ENCODE data around the gene LRP1B. TPM values are rescaled to one million over a fixed set of nuclear protein-coding genes. Genes with fewer than 3 reads are reported as not detected.

The LRP1B gene
- total RNA-seq, 1 experiment from 2014 or later, result 0.52 TPM

DNA sequence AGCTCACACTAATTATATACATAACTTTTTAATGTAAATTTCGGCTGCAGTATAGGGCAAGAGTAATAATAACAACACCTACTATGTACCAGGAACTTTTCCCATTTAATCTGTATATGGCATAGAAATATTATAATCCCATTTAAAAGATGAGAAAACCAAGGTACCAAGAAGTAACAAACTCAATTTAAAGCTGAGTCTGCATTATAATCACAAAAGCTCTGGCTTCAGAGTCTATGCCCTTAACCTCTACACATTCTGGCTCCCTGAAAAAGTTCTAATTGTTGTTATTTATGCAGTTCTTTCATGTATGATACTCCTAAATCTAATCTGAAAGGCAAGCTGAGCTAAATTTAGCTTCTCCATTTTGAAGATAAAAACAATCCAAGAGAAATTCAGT, 1675.5 kb downstream of the LRP1B start:
- TF ChIP-seq FOXP1 (CRISPR knock-in tag; IDR thresholded peaks at IDR 0.05; ENCODE audit: borderline replicate concordance) (no peak), NR3C1 (CRISPR knock-in tag; conservative IDR thresholded peaks at IDR 0.05; ENCODE audit: low read depth) (no peak), CREB1 (CRISPR knock-in tag; IDR thresholded peaks at IDR 0.05) (no peak), GRHL2 (CRISPR knock-in tag; IDR thresholded peaks at IDR 0.05; ENCODE audit: insufficient replicate concordance, severe bottlenecking) (no peak), FOXJ3 (CRISPR knock-in tag; IDR thresholded peaks at IDR 0.05; ENCODE audit: borderline replicate concordance) (no peak), FOXK1 (CRISPR knock-in tag; IDR thresholded peaks at IDR 0.05) (no peak), MYBL2 (CRISPR knock-in tag; IDR thresholded peaks at IDR 0.05) (no peak), IRF2 (CRISPR knock-in tag; IDR thresholded peaks at IDR 0.05; ENCODE audit: borderline replicate concordance, low read depth) (no peak), TP53 (CRISPR knock-in tag; IDR thresholded peaks at IDR 0.05) (no peak)
- TF ChIP-seq, protein P1, sequence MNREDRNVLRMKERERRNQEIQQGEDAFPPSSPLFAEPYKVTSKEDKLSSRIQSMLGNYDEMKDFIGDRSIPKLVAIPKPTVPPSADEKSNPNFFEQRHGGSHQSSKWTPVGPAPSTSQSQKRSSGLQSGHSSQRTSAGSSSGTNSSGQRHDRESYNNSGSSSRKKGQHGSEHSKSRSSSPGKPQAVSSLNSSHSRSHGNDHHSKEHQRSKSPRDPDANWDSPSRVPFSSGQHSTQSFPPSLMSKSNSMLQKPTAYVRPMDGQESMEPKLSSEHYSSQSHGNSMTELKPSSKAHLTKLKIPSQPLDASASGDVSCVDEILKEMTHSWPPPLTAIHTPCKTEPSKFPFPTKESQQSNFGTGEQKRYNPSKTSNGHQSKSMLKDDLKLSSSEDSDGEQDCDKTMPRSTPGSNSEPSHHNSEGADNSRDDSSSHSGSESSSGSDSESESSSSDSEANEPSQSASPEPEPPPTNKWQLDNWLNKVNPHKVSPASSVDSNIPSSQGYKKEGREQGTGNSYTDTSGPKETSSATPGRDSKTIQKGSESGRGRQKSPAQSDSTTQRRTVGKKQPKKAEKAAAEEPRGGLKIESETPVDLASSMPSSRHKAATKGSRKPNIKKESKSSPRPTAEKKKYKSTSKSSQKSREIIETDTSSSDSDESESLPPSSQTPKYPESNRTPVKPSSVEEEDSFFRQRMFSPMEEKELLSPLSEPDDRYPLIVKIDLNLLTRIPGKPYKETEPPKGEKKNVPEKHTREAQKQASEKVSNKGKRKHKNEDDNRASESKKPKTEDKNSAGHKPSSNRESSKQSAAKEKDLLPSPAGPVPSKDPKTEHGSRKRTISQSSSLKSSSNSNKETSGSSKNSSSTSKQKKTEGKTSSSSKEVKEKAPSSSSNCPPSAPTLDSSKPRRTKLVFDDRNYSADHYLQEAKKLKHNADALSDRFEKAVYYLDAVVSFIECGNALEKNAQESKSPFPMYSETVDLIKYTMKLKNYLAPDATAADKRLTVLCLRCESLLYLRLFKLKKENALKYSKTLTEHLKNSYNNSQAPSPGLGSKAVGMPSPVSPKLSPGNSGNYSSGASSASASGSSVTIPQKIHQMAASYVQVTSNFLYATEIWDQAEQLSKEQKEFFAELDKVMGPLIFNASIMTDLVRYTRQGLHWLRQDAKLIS (CRISPR knock-in tag; IDR thresholded peaks at IDR 0.05; ENCODE audit: borderline replicate concordance), result no peak
- TF ChIP-seq, protein P2, sequence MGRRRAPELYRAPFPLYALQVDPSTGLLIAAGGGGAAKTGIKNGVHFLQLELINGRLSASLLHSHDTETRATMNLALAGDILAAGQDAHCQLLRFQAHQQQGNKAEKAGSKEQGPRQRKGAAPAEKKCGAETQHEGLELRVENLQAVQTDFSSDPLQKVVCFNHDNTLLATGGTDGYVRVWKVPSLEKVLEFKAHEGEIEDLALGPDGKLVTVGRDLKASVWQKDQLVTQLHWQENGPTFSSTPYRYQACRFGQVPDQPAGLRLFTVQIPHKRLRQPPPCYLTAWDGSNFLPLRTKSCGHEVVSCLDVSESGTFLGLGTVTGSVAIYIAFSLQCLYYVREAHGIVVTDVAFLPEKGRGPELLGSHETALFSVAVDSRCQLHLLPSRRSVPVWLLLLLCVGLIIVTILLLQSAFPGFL (CRISPR knock-in tag; IDR thresholded peaks at IDR 0.05; ENCODE audit: borderline replicate concordance), result no peak
- TF ChIP-seq, protein P3, sequence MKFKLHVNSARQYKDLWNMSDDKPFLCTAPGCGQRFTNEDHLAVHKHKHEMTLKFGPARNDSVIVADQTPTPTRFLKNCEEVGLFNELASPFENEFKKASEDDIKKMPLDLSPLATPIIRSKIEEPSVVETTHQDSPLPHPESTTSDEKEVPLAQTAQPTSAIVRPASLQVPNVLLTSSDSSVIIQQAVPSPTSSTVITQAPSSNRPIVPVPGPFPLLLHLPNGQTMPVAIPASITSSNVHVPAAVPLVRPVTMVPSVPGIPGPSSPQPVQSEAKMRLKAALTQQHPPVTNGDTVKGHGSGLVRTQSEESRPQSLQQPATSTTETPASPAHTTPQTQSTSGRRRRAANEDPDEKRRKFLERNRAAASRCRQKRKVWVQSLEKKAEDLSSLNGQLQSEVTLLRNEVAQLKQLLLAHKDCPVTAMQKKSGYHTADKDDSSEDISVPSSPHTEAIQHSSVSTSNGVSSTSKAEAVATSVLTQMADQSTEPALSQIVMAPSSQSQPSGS (CRISPR knock-in tag; IDR thresholded peaks at IDR 0.05; ENCODE audit: borderline replicate concordance, low read depth), result no peak
- TF ChIP-seq, protein P4, sequence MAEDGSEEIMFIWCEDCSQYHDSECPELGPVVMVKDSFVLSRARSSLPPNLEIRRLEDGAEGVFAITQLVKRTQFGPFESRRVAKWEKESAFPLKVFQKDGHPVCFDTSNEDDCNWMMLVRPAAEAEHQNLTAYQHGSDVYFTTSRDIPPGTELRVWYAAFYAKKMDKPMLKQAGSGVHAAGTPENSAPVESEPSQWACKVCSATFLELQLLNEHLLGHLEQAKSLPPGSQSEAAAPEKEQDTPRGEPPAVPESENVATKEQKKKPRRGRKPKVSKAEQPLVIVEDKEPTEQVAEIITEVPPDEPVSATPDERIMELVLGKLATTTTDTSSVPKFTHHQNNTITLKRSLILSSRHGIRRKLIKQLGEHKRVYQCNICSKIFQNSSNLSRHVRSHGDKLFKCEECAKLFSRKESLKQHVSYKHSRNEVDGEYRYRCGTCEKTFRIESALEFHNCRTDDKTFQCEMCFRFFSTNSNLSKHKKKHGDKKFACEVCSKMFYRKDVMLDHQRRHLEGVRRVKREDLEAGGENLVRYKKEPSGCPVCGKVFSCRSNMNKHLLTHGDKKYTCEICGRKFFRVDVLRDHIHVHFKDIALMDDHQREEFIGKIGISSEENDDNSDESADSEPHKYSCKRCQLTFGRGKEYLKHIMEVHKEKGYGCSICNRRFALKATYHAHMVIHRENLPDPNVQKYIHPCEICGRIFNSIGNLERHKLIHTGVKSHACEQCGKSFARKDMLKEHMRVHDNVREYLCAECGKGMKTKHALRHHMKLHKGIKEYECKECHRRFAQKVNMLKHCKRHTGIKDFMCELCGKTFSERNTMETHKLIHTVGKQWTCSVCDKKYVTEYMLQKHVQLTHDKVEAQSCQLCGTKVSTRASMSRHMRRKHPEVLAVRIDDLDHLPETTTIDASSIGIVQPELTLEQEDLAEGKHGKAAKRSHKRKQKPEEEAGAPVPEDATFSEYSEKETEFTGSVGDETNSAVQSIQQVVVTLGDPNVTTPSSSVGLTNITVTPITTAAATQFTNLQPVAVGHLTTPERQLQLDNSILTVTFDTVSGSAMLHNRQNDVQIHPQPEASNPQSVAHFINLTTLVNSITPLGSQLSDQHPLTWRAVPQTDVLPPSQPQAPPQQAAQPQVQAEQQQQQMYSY (CRISPR knock-in tag; IDR thresholded peaks at IDR 0.05), result no peak
- TF ChIP-seq, protein P5, sequence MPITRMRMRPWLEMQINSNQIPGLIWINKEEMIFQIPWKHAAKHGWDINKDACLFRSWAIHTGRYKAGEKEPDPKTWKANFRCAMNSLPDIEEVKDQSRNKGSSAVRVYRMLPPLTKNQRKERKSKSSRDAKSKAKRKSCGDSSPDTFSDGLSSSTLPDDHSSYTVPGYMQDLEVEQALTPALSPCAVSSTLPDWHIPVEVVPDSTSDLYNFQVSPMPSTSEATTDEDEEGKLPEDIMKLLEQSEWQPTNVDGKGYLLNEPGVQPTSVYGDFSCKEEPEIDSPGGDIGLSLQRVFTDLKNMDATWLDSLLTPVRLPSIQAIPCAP (CRISPR knock-in tag; IDR thresholded peaks at IDR 0.05), result no peak
- H3K27me3 Mint-ChIP-seq (ENCODE audit: low read depth), result no peaks in the 10 kb centered on the region
- H3K4me3 Mint-ChIP-seq, result no peak overlapping the region
- ATAC-seq, result no peak
- H3K9me3 Mint-ChIP-seq, result no peaks in the 10 kb centered on the region
- DNase-seq (ENCODE audit: low spot score), result no peak
- no peaks in the 10 kb centered on the region for H3K36me3 Mint-ChIP-seq
- no peaks in the 10 kb centered on the region for H3K4me1 Mint-ChIP-seq
- CTCF ChIA-PET, result no interaction called here
- no peak overlapping the region for H3K27ac Mint-ChIP-seq
- POLR2A ChIA-PET, result no interaction called here

DNA sequence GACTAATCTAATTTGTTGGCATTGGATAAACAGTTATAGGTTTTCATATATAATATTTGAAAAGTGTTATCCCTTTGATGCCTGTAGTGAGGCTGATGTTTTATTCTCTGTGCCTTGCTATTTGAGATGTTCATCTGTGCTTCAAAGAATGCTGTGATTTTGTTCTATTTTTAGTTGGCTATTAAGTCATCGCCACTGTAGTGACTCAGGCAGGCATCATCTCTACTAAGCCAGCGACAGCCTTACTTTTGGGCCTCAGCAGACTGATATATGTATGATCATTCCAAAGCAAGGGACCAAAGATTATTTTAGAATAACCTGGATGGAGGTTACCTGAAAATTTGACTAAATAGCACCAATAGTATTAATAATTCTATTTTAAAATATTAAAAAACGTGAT, 1676.1 kb downstream of the LRP1B start:
- H3K9me3 Mint-ChIP-seq, result no peaks in the 10 kb centered on the region
- H3K27me3 Mint-ChIP-seq (ENCODE audit: low read depth), result no peaks in the 10 kb centered on the region
- no peak for DNase-seq (ENCODE audit: low spot score)
- H3K27ac Mint-ChIP-seq, result no peak overlapping the region
- ChIA-PET POLR2A (no interaction called here), CTCF (no interaction called here)
- H3K4me3 Mint-ChIP-seq, result no peak overlapping the region
- H3K4me1 Mint-ChIP-seq, result no peaks in the 10 kb centered on the region
- ATAC-seq, result no peak
- H3K36me3 Mint-ChIP-seq, result no peaks in the 10 kb centered on the region
- TF ChIP-seq SP1 (CRISPR knock-in tag; conservative IDR thresholded peaks at IDR 0.05), result no peak
- no peak for TF ChIP-seq TP53 (CRISPR knock-in tag; IDR thresholded peaks at IDR 0.05)
- TF ChIP-seq, protein P6, sequence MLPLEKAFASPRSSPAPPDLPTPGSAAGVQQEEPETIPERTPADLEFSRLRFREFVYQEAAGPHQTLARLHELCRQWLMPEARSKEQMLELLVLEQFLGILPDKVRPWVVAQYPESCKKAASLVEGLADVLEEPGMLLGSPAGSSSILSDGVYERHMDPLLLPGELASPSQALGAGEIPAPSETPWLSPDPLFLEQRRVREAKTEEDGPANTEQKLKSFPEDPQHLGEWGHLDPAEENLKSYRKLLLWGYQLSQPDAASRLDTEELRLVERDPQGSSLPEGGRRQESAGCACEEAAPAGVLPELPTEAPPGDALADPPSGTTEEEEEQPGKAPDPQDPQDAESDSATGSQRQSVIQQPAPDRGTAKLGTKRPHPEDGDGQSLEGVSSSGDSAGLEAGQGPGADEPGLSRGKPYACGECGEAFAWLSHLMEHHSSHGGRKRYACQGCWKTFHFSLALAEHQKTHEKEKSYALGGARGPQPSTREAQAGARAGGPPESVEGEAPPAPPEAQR (CRISPR knock-in tag; IDR thresholded peaks at IDR 0.05), result no peak
- TF ChIP-seq, protein P7, sequence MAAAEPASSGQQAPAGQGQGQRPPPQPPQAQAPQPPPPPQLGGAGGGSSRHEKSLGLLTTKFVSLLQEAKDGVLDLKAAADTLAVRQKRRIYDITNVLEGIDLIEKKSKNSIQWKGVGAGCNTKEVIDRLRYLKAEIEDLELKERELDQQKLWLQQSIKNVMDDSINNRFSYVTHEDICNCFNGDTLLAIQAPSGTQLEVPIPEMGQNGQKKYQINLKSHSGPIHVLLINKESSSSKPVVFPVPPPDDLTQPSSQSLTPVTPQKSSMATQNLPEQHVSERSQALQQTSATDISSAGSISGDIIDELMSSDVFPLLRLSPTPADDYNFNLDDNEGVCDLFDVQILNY (CRISPR knock-in tag; IDR thresholded peaks at IDR 0.05), result no peak
- TF ChIP-seq NFATC4 (CRISPR knock-in tag; IDR thresholded peaks at IDR 0.05), result no peak
- no peak for TF ChIP-seq ZBTB21 (CRISPR knock-in tag; IDR thresholded peaks at IDR 0.05; ENCODE audit: borderline replicate concordance)
- TF ChIP-seq CBFB (CRISPR knock-in tag; IDR thresholded peaks at IDR 0.05; ENCODE audit: low read depth), result no peak

Data from WTC11 (cell line).